HL-60/S4 (cell line): ENCODE measurements around the gene MEIS1.
"Not testable (repeated sequence)": the region's sequence is repeated elsewhere in the genome, so short reads cannot be mapped to it uniquely, and the experiment has no call there.

Source experiments
- in situ Hi-C: fragments of 300-500 bp; cut with MboI; formaldehyde crosslinking; loops from 2 replicates; pipeline ENCODE4 v1.14.3; 2022; ENCODE audit warnings: low sequenced_read_pairs

MEIS1 gene

GRCh38 chr2:66463206-66463755, 28.4 kb downstream of the MEIS1 start:
- in situ Hi-C loops = no loop called here

GRCh38 chr2:66464930-66465637, 30.2 kb downstream of the MEIS1 start:
- in situ Hi-C loops = no loop called here

GRCh38 chr2:66466433-66466832, 31.5 kb downstream of the MEIS1 start:
- in situ Hi-C loops = no loop called here

GRCh38 chr2:66467718-66468117, 32.8 kb downstream of the MEIS1 start:
- in situ Hi-C loops = no loop called here

- in situ Hi-C loops = no loop called here
These were observed 34.4 kb downstream of the MEIS1 start for GRCh38 chr2:66469214-66469902.

GRCh38 chr2:66470199-66470598, 35.3 kb downstream of the MEIS1 start:
- in situ Hi-C loops = no loop called here

GRCh38 chr2:66472225-66472843, 37.4 kb downstream of the MEIS1 start:
- in situ Hi-C loops = no loop called here

GRCh38 chr2:66477135-66477842, 42.4 kb downstream of the MEIS1 start:
- in situ Hi-C loops = no loop called here

GRCh38 chr2:66478299-66478698, 43.4 kb downstream of the MEIS1 start:
- in situ Hi-C loops = no loop called here

GRCh38 chr2:66478731-66479316, 43.9 kb downstream of the MEIS1 start:
- in situ Hi-C loops = no loop called here

- in situ Hi-C loops = no loop called here
These were observed 46.2 kb downstream of the MEIS1 start for GRCh38 chr2:66481100-66481549.

GRCh38 chr2:66485252-66485651, 50.3 kb downstream of the MEIS1 start:
- in situ Hi-C loops = not testable (repeated sequence)

- in situ Hi-C loops = no loop called here
These were observed 54.0 kb downstream of the MEIS1 start for GRCh38 chr2:66488946-66489345.

GRCh38 chr2:66489436-66489835, 54.5 kb downstream of the MEIS1 start:
- in situ Hi-C loops = no loop called here

- in situ Hi-C loops = no loop called here
These were observed 55.7 kb downstream of the MEIS1 start for GRCh38 chr2:66490588-66491001.

GRCh38 chr2:66494708-66495107, 59.8 kb downstream of the MEIS1 start:
- in situ Hi-C loops = no loop called here

- in situ Hi-C loops = no loop called here
These were observed 61.1 kb downstream of the MEIS1 start for GRCh38 chr2:66495788-66496640.

- in situ Hi-C loops = no loop called here
These were observed 61.9 kb downstream of the MEIS1 start for GRCh38 chr2:66496670-66497420.
